ENCODE data around the gene CASQ2.

The CASQ2 gene

GRCh38 chr1:115705963-115706362, 62.6 kb downstream of the CASQ2 start:
- Histone ChIP-seq H3K9me3 (ENCODE audit: control insufficient read depth, insufficient read depth, low read length) (no peaks in the 10 kb centered on the region), H3K27me3 (ENCODE audit: control insufficient read depth, insufficient read depth, low read length) (no peaks in the 10 kb centered on the region), H3K4me1 (ENCODE audit: control insufficient read depth, insufficient read depth, low read length) (peaks cover 3% of the 10 kb centered on the region), H3K9ac (ENCODE audit: low read depth, low read length) (no peak overlapping the region), H3K4me3 (ENCODE audit: low read depth, low read length) (no peak overlapping the region), H3K36me3 (ENCODE audit: control insufficient read depth, insufficient read depth, low read length) (no peaks in the 10 kb centered on the region)

GRCh38 chr1:115705085-115705951, 63.2 kb downstream of the CASQ2 start:
- Histone ChIP-seq H3K4me3 (ENCODE audit: low read depth, low read length) (no peak overlapping the region), H3K9me3 (ENCODE audit: control insufficient read depth, insufficient read depth, low read length) (no peaks in the 10 kb centered on the region), H3K9ac (ENCODE audit: low read depth, low read length) (no peak overlapping the region), H3K4me1 (ENCODE audit: control insufficient read depth, insufficient read depth, low read length) (peaks cover 3% of the 10 kb centered on the region), H3K27me3 (ENCODE audit: control insufficient read depth, insufficient read depth, low read length) (no peaks in the 10 kb centered on the region), H3K36me3 (ENCODE audit: control insufficient read depth, insufficient read depth, low read length) (no peaks in the 10 kb centered on the region)

GRCh38 chr1:115702959-115703358, 65.6 kb downstream of the CASQ2 start:
- no peak overlapping the region for H3K4me3 ChIP-seq (ENCODE audit: low read depth, low read length)
- H3K36me3 ChIP-seq (ENCODE audit: control insufficient read depth, insufficient read depth, low read length) = no peaks in the 10 kb centered on the region
- H3K9ac ChIP-seq (ENCODE audit: low read depth, low read length) = no peak overlapping the region
- H3K9me3 ChIP-seq (ENCODE audit: control insufficient read depth, insufficient read depth, low read length) = no peaks in the 10 kb centered on the region
- no peaks in the 10 kb centered on the region for H3K27me3 ChIP-seq (ENCODE audit: control insufficient read depth, insufficient read depth, low read length)
- peaks cover 3% of the 10 kb centered on the region for H3K4me1 ChIP-seq (ENCODE audit: control insufficient read depth, insufficient read depth, low read length)

GRCh38 chr1:115701090-115701489, 67.4 kb downstream of the CASQ2 start:
- Histone ChIP-seq H3K9me3 (ENCODE audit: control insufficient read depth, insufficient read depth, low read length) (no peaks in the 10 kb centered on the region), H3K4me3 (ENCODE audit: low read depth, low read length) (no peak overlapping the region), H3K27me3 (ENCODE audit: control insufficient read depth, insufficient read depth, low read length) (no peaks in the 10 kb centered on the region), H3K4me1 (ENCODE audit: control insufficient read depth, insufficient read depth, low read length) (peaks cover 3% of the 10 kb centered on the region), H3K36me3 (ENCODE audit: control insufficient read depth, insufficient read depth, low read length) (no peaks in the 10 kb centered on the region), H3K9ac (ENCODE audit: low read depth, low read length) (no peak overlapping the region)

DNA sequence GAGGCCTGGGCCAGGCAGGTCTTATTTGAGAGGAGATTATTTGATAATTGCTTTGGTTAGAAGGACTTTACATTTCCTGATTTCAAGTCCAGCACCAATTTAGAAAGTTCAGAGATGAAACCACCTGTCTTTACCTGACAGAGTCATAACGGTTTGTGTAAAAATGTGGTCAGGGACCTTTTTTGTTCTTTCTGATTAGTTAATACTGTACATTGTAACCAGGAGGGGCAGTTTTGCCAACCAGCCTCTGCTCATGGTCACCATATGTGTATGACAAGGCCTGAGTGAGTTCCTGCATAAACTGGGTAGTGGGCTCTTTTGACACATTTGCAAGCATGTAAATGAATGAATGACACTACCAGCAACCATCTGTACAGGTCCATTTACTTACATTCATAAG, 70.9 kb downstream of the CASQ2 start:
- no peak overlapping the region for H3K4me3 ChIP-seq (ENCODE audit: low read depth, low read length)
- no peaks in the 10 kb centered on the region for H3K4me1 ChIP-seq (ENCODE audit: control insufficient read depth, insufficient read depth, low read length)
- H3K27me3 ChIP-seq (ENCODE audit: control insufficient read depth, insufficient read depth, low read length) = no peaks in the 10 kb centered on the region
- H3K9me3 ChIP-seq (ENCODE audit: control insufficient read depth, insufficient read depth, low read length) = no peaks in the 10 kb centered on the region
- no peak overlapping the region for H3K9ac ChIP-seq (ENCODE audit: low read depth, low read length)
- H3K36me3 ChIP-seq (ENCODE audit: control insufficient read depth, insufficient read depth, low read length) = no peaks in the 10 kb centered on the region

GRCh38 chr1:115694805-115695204, 73.7 kb downstream of the CASQ2 start:
- Histone ChIP-seq H3K9me3 (ENCODE audit: control insufficient read depth, insufficient read depth, low read length) (no peaks in the 10 kb centered on the region), H3K4me3 (ENCODE audit: low read depth, low read length) (no peak overlapping the region), H3K27me3 (ENCODE audit: control insufficient read depth, insufficient read depth, low read length) (no peaks in the 10 kb centered on the region), H3K36me3 (ENCODE audit: control insufficient read depth, insufficient read depth, low read length) (peaks cover 7% of the 10 kb centered on the region), H3K4me1 (ENCODE audit: control insufficient read depth, insufficient read depth, low read length) (no peaks in the 10 kb centered on the region), H3K9ac (ENCODE audit: low read depth, low read length) (no peak overlapping the region)

DNA sequence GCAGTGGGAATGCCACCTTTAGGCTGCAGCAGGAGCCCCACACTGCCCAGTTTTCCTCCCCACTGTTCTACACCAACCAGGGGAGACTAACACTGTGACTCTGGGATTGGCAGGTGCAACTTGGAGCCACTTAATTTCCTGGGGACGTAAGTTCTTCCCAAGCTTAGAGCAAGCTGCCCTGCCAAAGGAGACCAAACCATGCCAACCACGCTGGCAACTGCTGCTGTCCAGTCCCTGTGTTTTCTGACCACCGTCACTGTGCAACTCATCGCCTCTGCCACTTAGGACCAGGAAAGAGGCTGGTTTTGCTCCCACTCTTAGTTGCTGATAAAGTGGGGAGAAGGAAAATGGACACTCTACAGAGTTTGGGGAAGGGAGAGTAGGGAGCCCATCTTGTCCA, 76.3 kb downstream of the CASQ2 start:
- no peaks in the 10 kb centered on the region for H3K27me3 ChIP-seq (ENCODE audit: control insufficient read depth, insufficient read depth, low read length)
- peaks cover 7% of the 10 kb centered on the region for H3K36me3 ChIP-seq (ENCODE audit: control insufficient read depth, insufficient read depth, low read length)
- no peak overlapping the region for H3K9ac ChIP-seq (ENCODE audit: low read depth, low read length)
- no peaks in the 10 kb centered on the region for H3K9me3 ChIP-seq (ENCODE audit: control insufficient read depth, insufficient read depth, low read length)
- no peak overlapping the region for H3K4me3 ChIP-seq (ENCODE audit: low read depth, low read length)
- H3K4me1 ChIP-seq (ENCODE audit: control insufficient read depth, insufficient read depth, low read length) = no peaks in the 10 kb centered on the region

DNA sequence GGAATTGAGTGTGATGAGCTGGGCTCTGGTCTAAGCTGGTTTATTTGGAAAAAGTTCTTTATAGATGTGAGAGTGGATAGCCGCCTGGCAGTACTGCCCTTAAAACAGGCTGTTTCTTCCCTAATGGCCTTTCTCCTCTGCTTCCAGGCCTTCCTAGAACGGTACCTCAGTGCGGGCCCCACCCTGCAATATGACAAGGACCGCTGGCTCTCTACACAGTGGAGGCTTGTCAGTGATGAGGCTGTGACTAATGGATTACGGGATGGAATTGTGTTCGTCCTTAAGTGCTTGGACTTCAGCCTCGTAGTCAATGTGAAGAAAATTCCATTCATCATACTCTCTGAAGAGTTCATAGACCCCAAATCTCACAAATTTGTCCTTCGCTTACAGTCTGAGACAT, 77.5 kb downstream of the CASQ2 start:
- H3K9me3 ChIP-seq (ENCODE audit: control insufficient read depth, insufficient read depth, low read length) = no peaks in the 10 kb centered on the region
- no peak overlapping the region for H3K4me3 ChIP-seq (ENCODE audit: low read depth, low read length)
- peaks cover 7% of the 10 kb centered on the region for H3K36me3 ChIP-seq (ENCODE audit: control insufficient read depth, insufficient read depth, low read length)
- H3K4me1 ChIP-seq (ENCODE audit: control insufficient read depth, insufficient read depth, low read length) = no peaks in the 10 kb centered on the region
- H3K9ac ChIP-seq (ENCODE audit: low read depth, low read length) = no peak overlapping the region
- H3K27me3 ChIP-seq (ENCODE audit: control insufficient read depth, insufficient read depth, low read length) = no peaks in the 10 kb centered on the region

GRCh38 chr1:115687744-115688143, 80.8 kb downstream of the CASQ2 start:
- Histone ChIP-seq H3K36me3 (ENCODE audit: control insufficient read depth, insufficient read depth, low read length) (peaks cover 24% of the 10 kb centered on the region), H3K9me3 (ENCODE audit: control insufficient read depth, insufficient read depth, low read length) (no peaks in the 10 kb centered on the region), H3K27me3 (ENCODE audit: control insufficient read depth, insufficient read depth, low read length) (no peaks in the 10 kb centered on the region), H3K4me1 (ENCODE audit: control insufficient read depth, insufficient read depth, low read length) (no peaks in the 10 kb centered on the region), H3K4me3 (ENCODE audit: low read depth, low read length) (no peak overlapping the region), H3K9ac (ENCODE audit: low read depth, low read length) (no peak overlapping the region)

DNA sequence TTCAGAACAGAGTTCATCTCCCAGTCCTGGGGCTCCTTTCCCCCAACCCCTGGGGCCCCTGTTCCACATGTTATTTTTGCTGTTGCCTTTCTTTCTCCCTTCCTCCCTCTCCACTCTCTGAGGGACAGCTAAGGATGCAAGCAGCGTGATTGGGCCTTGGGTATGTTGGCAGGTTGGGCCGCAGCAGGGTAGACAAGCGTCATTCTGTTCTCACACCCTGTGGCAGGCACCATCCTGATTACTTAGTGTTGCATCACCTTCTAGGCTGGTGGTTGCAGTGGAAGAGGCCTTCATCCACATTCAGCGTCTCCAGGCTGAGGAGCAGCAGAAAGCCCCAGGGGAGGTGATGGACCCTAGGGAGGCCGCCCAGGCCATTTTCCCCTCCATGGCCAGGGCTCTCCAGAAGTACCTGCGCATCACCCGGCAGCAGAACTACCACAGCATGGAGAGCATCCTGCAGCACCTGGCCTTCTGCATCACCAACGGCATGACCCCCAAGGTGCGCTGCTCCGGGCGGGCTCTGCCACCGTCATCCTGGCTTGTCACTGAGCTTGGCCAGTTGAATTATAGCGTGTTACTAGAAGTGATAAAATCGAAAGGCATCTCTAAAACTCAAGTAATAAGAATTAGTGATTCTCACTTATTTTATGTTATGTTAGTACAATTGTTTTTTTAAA, 83.3 kb downstream of the CASQ2 start:
- no peaks in the 10 kb centered on the region for H3K4me1 ChIP-seq (ENCODE audit: control insufficient read depth, insufficient read depth, low read length)
- H3K4me3 ChIP-seq (ENCODE audit: low read depth, low read length) = no peak overlapping the region
- H3K9ac ChIP-seq (ENCODE audit: low read depth, low read length) = no peak overlapping the region
- peaks cover 20% of the 10 kb centered on the region for H3K36me3 ChIP-seq (ENCODE audit: control insufficient read depth, insufficient read depth, low read length)
- H3K27me3 ChIP-seq (ENCODE audit: control insufficient read depth, insufficient read depth, low read length) = no peaks in the 10 kb centered on the region
- no peaks in the 10 kb centered on the region for H3K9me3 ChIP-seq (ENCODE audit: control insufficient read depth, insufficient read depth, low read length)

GRCh38 chr1:115682792-115683191, 85.7 kb downstream of the CASQ2 start:
- Histone ChIP-seq H3K4me1 (ENCODE audit: control insufficient read depth, insufficient read depth, low read length) (no peaks in the 10 kb centered on the region), H3K4me3 (ENCODE audit: low read depth, low read length) (no peak overlapping the region), H3K36me3 (ENCODE audit: control insufficient read depth, insufficient read depth, low read length) (peaks cover 24% of the 10 kb centered on the region), H3K27me3 (ENCODE audit: control insufficient read depth, insufficient read depth, low read length) (no peaks in the 10 kb centered on the region), H3K9me3 (ENCODE audit: control insufficient read depth, insufficient read depth, low read length) (no peaks in the 10 kb centered on the region), H3K9ac (ENCODE audit: low read depth, low read length) (no peak overlapping the region)

GRCh38 chr1:115680730-115681111, 87.8 kb downstream of the CASQ2 start:
- Histone ChIP-seq H3K9me3 (ENCODE audit: control insufficient read depth, insufficient read depth, low read length) (no peaks in the 10 kb centered on the region), H3K36me3 (ENCODE audit: control insufficient read depth, insufficient read depth, low read length) (peaks cover 21% of the 10 kb centered on the region), H3K27me3 (ENCODE audit: control insufficient read depth, insufficient read depth, low read length) (no peaks in the 10 kb centered on the region), H3K4me3 (ENCODE audit: low read depth, low read length) (no peak overlapping the region), H3K9ac (ENCODE audit: low read depth, low read length) (no peak overlapping the region), H3K4me1 (ENCODE audit: control insufficient read depth, insufficient read depth, low read length) (no peaks in the 10 kb centered on the region)

Measured in iPS-15b (cell line).